Fibroblast of peridontal ligament (primary cell): Measurements from ENCODE around the gene CNFN.
A peak's percentile ranks its signal among the peaks of the same experiment; 100 is the strongest.
"Not testable (repeated sequence)": the region's sequence is repeated elsewhere in the genome, so short reads cannot be mapped to it uniquely, and the experiment has no call there.

ENCODE experiments used
- DNase-seq: peaks from one replicate; pipeline ENCODE4 v3.0.0-alpha.2; 2010; ENCODE audit errors: extremely low read depth

Gene CNFN

GRCh38 chr19:42351079-42351735 lies 38.9 kb downstream of the CNFN start:
- DNase-seq = no peak

- no peak for DNase-seq
Measured at GRCh38 chr19:42350417-42350816, 39.7 kb downstream of the CNFN start.

- DNase-seq = no peak
Measured at GRCh38 chr19:42349378-42350107, 40.6 kb downstream of the CNFN start.

GRCh38 chr19:42348211-42348610 lies 41.9 kb downstream of the CNFN start:
- no peak for DNase-seq

- DNase-seq = peak; percentile 54
Measured at GRCh38 chr19:42345191-42345812, 44.8 kb downstream of the CNFN start.

GRCh38 chr19:42344336-42344893 lies 45.7 kb downstream of the CNFN start:
- no peak for DNase-seq

GRCh38 chr19:42343344-42344110 lies 46.6 kb downstream of the CNFN start:
- DNase-seq = no peak

- not testable (repeated sequence) for DNase-seq
Measured at GRCh38 chr19:42339922-42340321, 50.2 kb downstream of the CNFN start.

GRCh38 chr19:42339126-42339860 lies 50.8 kb downstream of the CNFN start:
- not testable (repeated sequence) for DNase-seq
